Upper lobe of left lung (tissue), 6 donors: ENCODE data around the gene MMP28. TPM values are rescaled to one million over a fixed set of nuclear protein-coding genes. Genes with fewer than 3 reads are reported as not detected.

ENCODE experiments used
- ATAC-seq, 2 donors: fragments of 200-7000 bp; cut with Tn5 transposase; one replicate each; pipeline ENCODE4 v1.9.1; 2022; ENCODE audit warnings: mild to moderate bottlenecking in 2 of 2, moderate library complexity in 2 of 2; ENCODE audit not compliant: low FRiP score in 2 of 2
- DNase-seq, 2 donors: peaks; one replicate each; pipeline ENCODE4 v3.0.0-alpha.2; 2019 to 2020
- H3K27ac ChIP-seq, 4 donors: fragments of 200-600 bp; sonication (generic); one replicate each; pipeline ENCODE4 v1.5.1; 2016 to 2019
- H3K27me3 ChIP-seq, 4 donors: fragments of 200-600 bp; sonication (generic); one replicate each; pipeline ENCODE4 v1.5.1; 2017 to 2019
- H3K36me3 ChIP-seq, 4 donors: fragments of 200-600 bp; sonication (generic); one replicate each; pipeline ENCODE4 v1.5.1; 2016 to 2019
- H3K4me1 ChIP-seq, 4 donors: fragments of 200-600 bp; sonication (generic); one replicate each; pipeline ENCODE4 v1.5.1; 2018 to 2019
- H3K4me3 ChIP-seq, 4 donors: fragments of 200-600 bp; sonication (generic); one replicate each; pipeline ENCODE4 v1.5.1; 2017 to 2019; ENCODE audit warnings: mild to moderate bottlenecking in 2 of 4, moderate library complexity in 1 of 4
- H3K9me3 ChIP-seq, 4 donors: fragments of 200-600 bp; sonication (generic); one replicate each; pipeline ENCODE4 v1.5.1; 2018 to 2019
- EP300 ChIP-seq, 4 donors: sonication (generic); formaldehyde crosslinking; IDR thresholded peaks; one replicate each; pipeline ENCODE4 v1.5.1; 2017; ENCODE audit warnings: antibody characterized with exemption in 4 of 4, control low read depth in 2 of 4
- POLR2A ChIP-seq, 4 donors: fragments of 450-650 bp; IDR thresholded peaks; one replicate each; pipeline ENCODE4 v1.5.1; 2016 to 2017; ENCODE audit warnings: antibody characterized with exemption in 4 of 4, mild to moderate bottlenecking in 2 of 4
- POLR2AphosphoS5 ChIP-seq, 2 donors: sonication (generic); formaldehyde crosslinking; IDR thresholded peaks; one replicate each; pipeline ENCODE4 v1.5.1; 2017; ENCODE audit warnings: antibody characterized with exemption in 2 of 2
- WGBS, 2 donors: methylation state at CpG; one replicate each; pipeline ENCODE4 v1.1.5; 2017 to 2018; 5-methylcytosine and 5-hydroxymethylcytosine counted together
- total RNA-seq, 6 donors: library from RNA; depleted of rRNA in 4 of 6; stranded (reverse); fragments of >200 nt in 4 of 6; gene quantifications; one replicate each; pipeline versions ENCODE4 v1.1.0 to v1.2.1, GENCODE V29; 2016 to 2021
- TF ChIP-seq, protein P1 (sequence below), 6 experiments: fragments of 450-650 bp in 4 of 6; fragments of 200-600 bp in 2 of 6; sonication (generic) in 2 of 6; IDR thresholded peaks; one replicate each; pipeline ENCODE4 v1.5.1; 2016 to 2019; ENCODE audit warnings: antibody characterized with exemption in 6 of 6
- donor health status: DM: no; HTN: no; CAD: no; lungs with moderate emphysema.
- donor health status: DM: no; HTN: yes; CAD: no; lungs with severe emphysema.

The MMP28 gene
- total RNA-seq, 6 donors from 2014 or later: 51.1 to 134 (median 98.5) TPM

DNA sequence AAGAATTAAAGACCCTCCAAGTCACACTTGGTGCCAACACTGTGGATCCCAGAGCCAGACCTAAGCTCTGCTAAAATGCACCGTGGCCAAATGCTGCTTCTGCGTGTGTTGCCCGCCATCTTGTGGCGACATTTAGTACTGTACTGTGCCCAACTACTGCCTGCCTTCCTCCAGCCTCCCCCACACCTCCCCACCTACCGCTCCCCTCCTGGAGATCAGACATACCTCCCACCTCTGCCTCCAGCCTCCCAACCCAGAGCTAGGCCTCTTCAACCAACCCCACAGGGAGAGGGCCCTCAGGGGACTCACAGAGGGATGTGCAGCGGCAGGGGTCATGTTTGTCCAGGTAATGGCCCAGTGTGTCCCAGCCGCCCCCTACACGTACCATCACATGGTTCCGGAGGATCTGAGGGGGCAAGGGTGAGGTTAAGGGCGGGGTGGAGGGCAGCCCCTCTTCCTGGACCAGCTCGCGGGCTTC lies 47.9 kb downstream of the MMP28 start:
- DNase-seq (peak in 1 of 2 donors; percentile 74), ATAC-seq (peak; percentile 76 to 86)
- Histone ChIP-seq H3K27me3 (peaks cover 0 to 19% (median 6%) of the 10 kb centered on the region in 4 donors), H3K27ac (no peak overlapping the region), H3K9me3 (no peaks in the 10 kb centered on the region), H3K4me1 (peaks cover 4 to 20% (median 14%) of the 10 kb centered on the region in 4 donors), H3K36me3 (no peaks in the 10 kb centered on the region), H3K4me3 (no peak overlapping the region)
- no peak for TF ChIP-seq POLR2A (IDR thresholded peaks at IDR 0.05)
- TF ChIP-seq, protein P1, sequence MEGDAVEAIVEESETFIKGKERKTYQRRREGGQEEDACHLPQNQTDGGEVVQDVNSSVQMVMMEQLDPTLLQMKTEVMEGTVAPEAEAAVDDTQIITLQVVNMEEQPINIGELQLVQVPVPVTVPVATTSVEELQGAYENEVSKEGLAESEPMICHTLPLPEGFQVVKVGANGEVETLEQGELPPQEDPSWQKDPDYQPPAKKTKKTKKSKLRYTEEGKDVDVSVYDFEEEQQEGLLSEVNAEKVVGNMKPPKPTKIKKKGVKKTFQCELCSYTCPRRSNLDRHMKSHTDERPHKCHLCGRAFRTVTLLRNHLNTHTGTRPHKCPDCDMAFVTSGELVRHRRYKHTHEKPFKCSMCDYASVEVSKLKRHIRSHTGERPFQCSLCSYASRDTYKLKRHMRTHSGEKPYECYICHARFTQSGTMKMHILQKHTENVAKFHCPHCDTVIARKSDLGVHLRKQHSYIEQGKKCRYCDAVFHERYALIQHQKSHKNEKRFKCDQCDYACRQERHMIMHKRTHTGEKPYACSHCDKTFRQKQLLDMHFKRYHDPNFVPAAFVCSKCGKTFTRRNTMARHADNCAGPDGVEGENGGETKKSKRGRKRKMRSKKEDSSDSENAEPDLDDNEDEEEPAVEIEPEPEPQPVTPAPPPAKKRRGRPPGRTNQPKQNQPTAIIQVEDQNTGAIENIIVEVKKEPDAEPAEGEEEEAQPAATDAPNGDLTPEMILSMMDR (IDR thresholded peaks at IDR 0.05): peak; percentile 85 to 93 (median 90)
- 28 to 40% methylated on average over 3 to 12 of the region's 12 CpGs for WGBS, 2 donors

DNA sequence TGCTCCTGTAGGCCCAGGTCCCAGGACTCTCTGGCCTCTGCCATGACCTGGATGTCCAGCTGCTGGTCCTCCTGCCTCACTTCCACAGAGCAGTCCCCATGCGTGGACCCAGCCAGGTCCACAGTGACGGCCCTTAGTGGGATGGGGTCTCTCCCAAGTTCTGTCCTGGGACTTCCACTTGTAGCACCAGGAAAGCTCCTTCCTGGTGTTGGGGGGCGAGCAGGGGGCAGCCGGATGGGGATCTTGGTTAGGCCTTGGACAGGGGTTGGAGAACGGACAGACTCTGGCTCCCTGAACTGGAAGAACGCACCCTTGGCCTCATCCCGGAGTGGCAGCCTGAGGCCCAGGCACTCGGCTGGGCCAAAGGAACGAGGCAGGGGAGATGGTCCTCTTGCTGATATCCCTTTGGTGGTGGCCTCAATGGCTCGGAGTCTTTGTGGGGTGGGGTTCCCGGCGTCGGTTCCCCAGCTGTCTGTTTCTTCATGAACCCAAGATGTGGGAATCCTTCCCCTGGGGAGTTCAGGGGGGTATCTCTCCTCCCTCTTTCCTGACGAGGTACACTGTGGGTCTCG lies 49.6 kb downstream of the MMP28 start:
- no peak for DNase-seq
- no peak for ATAC-seq
- Histone ChIP-seq H3K4me1 (peaks cover 4 to 26% (median 21%) of the 10 kb centered on the region in 4 donors), H3K27me3 (peaks cover 0 to 22% (median 10%) of the 10 kb centered on the region in 4 donors), H3K36me3 (no peaks in the 10 kb centered on the region), H3K27ac (no peak overlapping the region), H3K4me3 (no peak overlapping the region), H3K9me3 (no peaks in the 10 kb centered on the region)
- no peak for TF ChIP-seq POLR2A (IDR thresholded peaks at IDR 0.05)
- no peak for TF ChIP-seq EP300 (IDR thresholded peaks at IDR 0.05)
- TF ChIP-seq POLR2AphosphoS5 (IDR thresholded peaks at IDR 0.05): no peak
- TF ChIP-seq, protein P1 (IDR thresholded peaks at IDR 0.05): no peak
- 92 to 94% methylated on average over 7 to 15 of the region's 15 CpGs for WGBS, 2 donors

DNA sequence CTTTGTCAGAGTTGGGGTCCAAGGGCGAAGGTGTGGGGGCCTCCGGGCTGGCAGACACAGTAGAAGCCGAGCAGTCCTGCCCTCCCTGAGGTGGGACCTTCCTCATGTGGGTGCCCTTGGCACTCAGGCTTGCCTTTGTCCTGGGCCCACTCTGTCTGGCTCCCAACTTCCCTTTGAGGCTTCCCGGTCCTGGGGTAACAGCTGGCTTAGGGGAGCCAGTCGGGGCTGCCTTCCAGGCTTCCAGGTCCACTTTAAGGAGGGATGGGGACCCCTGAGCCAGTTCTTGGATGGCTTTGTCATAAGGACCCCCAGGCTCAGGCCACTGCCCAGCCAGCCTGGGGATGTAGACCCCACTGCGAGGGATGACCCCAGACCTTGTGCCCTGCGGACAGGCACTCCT lies 50.2 kb downstream of the MMP28 start:
- no peak for TF ChIP-seq POLR2AphosphoS5 (IDR thresholded peaks at IDR 0.05)
- TF ChIP-seq POLR2A (IDR thresholded peaks at IDR 0.05): no peak
- no peak for TF ChIP-seq EP300 (IDR thresholded peaks at IDR 0.05)
- TF ChIP-seq, protein P1 (IDR thresholded peaks at IDR 0.05): no peak
- H3K4me1 ChIP-seq: peaks cover 4 to 26% (median 18%) of the 10 kb centered on the region in 4 donors
- H3K4me3 ChIP-seq: no peak overlapping the region
- no peak overlapping the region for H3K27ac ChIP-seq
- ATAC-seq (no peak), DNase-seq (no peak)
- H3K36me3 ChIP-seq: no peaks in the 10 kb centered on the region
- peaks cover 0 to 19% (median 9%) of the 10 kb centered on the region in 4 donors for H3K27me3 ChIP-seq
- H3K9me3 ChIP-seq: no peaks in the 10 kb centered on the region
- 70 to 89% methylated on average over 2 to 7 of the region's 7 CpGs for WGBS, 2 donors

DNA sequence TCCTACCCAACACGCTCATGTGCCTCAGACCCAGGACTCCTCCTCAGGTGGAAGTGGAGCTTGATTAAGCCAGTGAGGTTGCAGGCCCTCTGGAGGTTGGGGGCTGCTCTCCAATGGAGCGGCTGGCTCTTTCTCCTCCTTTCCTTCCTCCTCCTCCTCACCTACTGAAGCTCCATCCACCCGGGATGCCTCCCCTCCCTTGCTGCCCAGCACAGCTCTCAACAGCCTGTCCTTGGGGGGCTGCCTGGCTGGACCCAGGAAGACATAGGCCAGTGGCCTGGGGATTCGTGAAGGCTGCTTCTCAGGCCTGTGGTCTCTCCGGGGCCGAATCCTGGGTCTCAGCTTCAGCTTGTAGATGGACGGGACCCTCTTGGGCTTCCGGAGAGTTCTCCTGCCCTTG lies 50.6 kb downstream of the MMP28 start:
- H3K4me1 ChIP-seq: peaks cover 2 to 21% (median 14%) of the 10 kb centered on the region in 4 donors
- no peaks in the 10 kb centered on the region for H3K9me3 ChIP-seq
- ATAC-seq (no peak), DNase-seq (no peak)
- TF ChIP-seq, protein P1 (IDR thresholded peaks at IDR 0.05): no peak
- TF ChIP-seq EP300 (IDR thresholded peaks at IDR 0.05) (no peak), POLR2A (IDR thresholded peaks at IDR 0.05) (no peak), POLR2AphosphoS5 (IDR thresholded peaks at IDR 0.05) (no peak)
- WGBS, 2 donors: 74 to 84% methylated on average over 3 to 8 of the region's 8 CpGs
- H3K36me3 ChIP-seq: no peaks in the 10 kb centered on the region
- no peak overlapping the region for H3K27ac ChIP-seq
- H3K27me3 ChIP-seq: peaks cover 0 to 15% (median 7%) of the 10 kb centered on the region in 4 donors
- no peak overlapping the region for H3K4me3 ChIP-seq
